H9 (cell line): Measurements from ENCODE around the gene ARHGAP9. TPM values are rescaled to one million over a fixed set of nuclear protein-coding genes. Genes with fewer than 3 reads are reported as not detected.

Source experiments
- DNase-seq: peaks from one replicate; pipeline ENCODE4 v3.0.0-alpha.2; 2017
- H2AFZ ChIP-seq: one replicate; pipeline ENCODE4 v1.6.1; 2013; ENCODE audit warnings: mild to moderate bottlenecking, low read length, control low read depth, moderate library complexity
- H2AK5ac ChIP-seq: 2 replicates; pipeline ENCODE4 v1.6.1; 2013; ENCODE audit warnings: low read length, control low read depth, mixed read lengths; ENCODE audit not compliant: insufficient read length
- H2BK120ac ChIP-seq: one replicate; pipeline ENCODE4 v1.6.1; 2013; ENCODE audit warnings: low read depth, mild to moderate bottlenecking, low read length, control low read depth, inconsistent platforms; ENCODE audit not compliant: poor library complexity, severe bottlenecking
- H2BK12ac ChIP-seq: 2 replicates; pipeline ENCODE4 v1.6.1; 2013; ENCODE audit warnings: low read length, control low read depth, mixed read lengths, low read depth; ENCODE audit not compliant: insufficient read length
- H2BK15ac ChIP-seq: 2 replicates; pipeline ENCODE4 v1.6.1; 2013; ENCODE audit warnings: low read depth, low read length, control low read depth
- H2BK20ac ChIP-seq: one replicate; pipeline ENCODE4 v1.6.1; 2013; ENCODE audit warnings: low read depth, mild to moderate bottlenecking, low read length, control low read depth, inconsistent platforms; ENCODE audit not compliant: poor library complexity, severe bottlenecking
- H2BK5ac ChIP-seq: 2 replicates; pipeline ENCODE4 v1.6.1; 2013; ENCODE audit warnings: low read length, control low read depth, mixed read lengths; ENCODE audit not compliant: insufficient read length
- H3K14ac ChIP-seq: 2 replicates; pipeline ENCODE4 v1.6.1; 2013; ENCODE audit warnings: low read length, control low read depth; ENCODE audit not compliant: insufficient read depth
- H3K18ac ChIP-seq: 2 replicates; pipeline ENCODE4 v1.6.1; 2013; ENCODE audit warnings: low read depth, mild to moderate bottlenecking, mixed read lengths, low read length, control low read depth; ENCODE audit not compliant: insufficient read length
- H3K23ac ChIP-seq: 2 replicates; pipeline ENCODE4 v1.6.1; 2013; ENCODE audit warnings: low read length, control low read depth, mixed read lengths, low read depth; ENCODE audit not compliant: insufficient read length
- H3K23me2 ChIP-seq: 2 replicates; pipeline ENCODE4 v1.6.1; 2013; ENCODE audit warnings: low read depth, mild to moderate bottlenecking, mixed read lengths, low read length, control low read depth; ENCODE audit not compliant: insufficient read length, poor library complexity, severe bottlenecking
- H3K27ac ChIP-seq: 2 replicates; pipeline ENCODE4 v1.5.1; 2013; ENCODE audit warnings: low read length, control low read depth, mixed read lengths, low read depth; ENCODE audit not compliant: insufficient read length
- H3K27me3 ChIP-seq: 2 replicates; pipeline ENCODE4 v1.6.1; 2013; ENCODE audit warnings: low read length, control low read depth, inconsistent platforms; ENCODE audit not compliant: insufficient read depth
- H3K4ac ChIP-seq: 2 replicates; pipeline ENCODE4 v1.6.1; 2013; ENCODE audit warnings: low read depth, mild to moderate bottlenecking, control low read depth, inconsistent platforms, low read length, moderate library complexity
- H3K4me1 ChIP-seq: 2 replicates; pipeline ENCODE4 v1.6.1; 2013; ENCODE audit warnings: low read length, control low read depth, inconsistent platforms; ENCODE audit not compliant: insufficient read depth
- H3K4me2 ChIP-seq: 2 replicates; pipeline ENCODE4 v1.6.1; 2013; ENCODE audit warnings: low read length, control low read depth, mixed read lengths; ENCODE audit not compliant: insufficient read length, insufficient read depth
- H3K56ac ChIP-seq: 2 replicates; pipeline ENCODE4 v1.6.1; 2013; ENCODE audit warnings: low read depth, mild to moderate bottlenecking, mixed read lengths, low read length, control low read depth; ENCODE audit not compliant: insufficient read length
- H3K79me1 ChIP-seq: 2 replicates; pipeline ENCODE4 v1.6.1; 2013; ENCODE audit warnings: low read depth, mild to moderate bottlenecking, moderate library complexity, low read length, control low read depth, inconsistent platforms; ENCODE audit not compliant: insufficient read depth, poor library complexity, severe bottlenecking
- H3K79me2 ChIP-seq: 2 replicates; pipeline ENCODE4 v1.6.1; 2013; ENCODE audit warnings: low read length, control low read depth, inconsistent platforms; ENCODE audit not compliant: insufficient read depth
- H3K9ac ChIP-seq: 2 replicates; pipeline ENCODE4 v1.6.1; 2013; ENCODE audit warnings: low read length, control low read depth, mixed read lengths; ENCODE audit not compliant: insufficient read length; ENCODE audit errors: extremely low read depth
- H3K9me3 ChIP-seq: one replicate; pipeline ENCODE4 v1.6.1; 2013; ENCODE audit warnings: low read depth, low read length, inconsistent platforms; ENCODE audit not compliant: control insufficient read depth
- H3T11ph ChIP-seq: one replicate; pipeline ENCODE4 v1.6.1; 2013; ENCODE audit warnings: mild to moderate bottlenecking, low read length, control low read depth, inconsistent platforms
- H4K20me1 ChIP-seq: one replicate; pipeline ENCODE4 v1.6.1; 2013; ENCODE audit not compliant: control insufficient read depth, insufficient read length, insufficient read depth
- H4K5ac ChIP-seq: 2 replicates; pipeline ENCODE4 v1.6.1; 2013; ENCODE audit warnings: low read depth, mild to moderate bottlenecking, mixed read lengths, low read length, control low read depth; ENCODE audit not compliant: insufficient read length
- H4K8ac ChIP-seq: replicated peaks from 2 replicates; pipeline ENCODE4 v1.6.1; 2013; ENCODE audit warnings: low read length, control low read depth, mixed read lengths, low read depth; ENCODE audit not compliant: insufficient read length
- H4K91ac ChIP-seq: 2 replicates; pipeline ENCODE4 v1.6.1; 2013; ENCODE audit warnings: low read depth, mild to moderate bottlenecking, moderate library complexity, mixed read lengths, low read length, control low read depth; ENCODE audit not compliant: insufficient read length
- H3K27ac Mint-ChIP-seq, 3 experiments: 2 replicates in 2 of 3; 3 replicates in 1 of 3; pipeline ENCODE4 v1.8.0; 2020 to 2021; ENCODE audit warnings: mixed read lengths in 3 of 3, mild to moderate bottlenecking in 1 of 3, moderate library complexity in 1 of 3
- H3K27me3 Mint-ChIP-seq: 2 replicates; pipeline ENCODE4 v1.8.0; 2021; ENCODE audit warnings: low read depth, mild to moderate bottlenecking, moderate library complexity, mixed read lengths
- H3K36me3 Mint-ChIP-seq, 3 experiments: 2 replicates in 2 of 3; 3 replicates in 1 of 3; pipeline ENCODE4 v1.8.0; 2020 to 2021; ENCODE audit warnings: low read depth in 3 of 3, mixed read lengths in 3 of 3; ENCODE audit not compliant: insufficient read depth in 1 of 3
- H3K4me1 Mint-ChIP-seq, 2 experiments: 2 replicates each; pipeline ENCODE4 v1.8.0; 2020; ENCODE audit warnings: mixed read lengths in 2 of 2
- H3K4me3 Mint-ChIP-seq, 2 experiments: 2 replicates in 1 of 2; 3 replicates in 1 of 2; pipeline ENCODE4 v1.8.0; 2020 to 2021; ENCODE audit warnings: mild to moderate bottlenecking in 2 of 2, mixed read lengths in 2 of 2, moderate library complexity in 1 of 2
- H3K9me3 Mint-ChIP-seq, 2 experiments: 2 replicates in 1 of 2; 3 replicates in 1 of 2; pipeline ENCODE4 v1.8.0; 2020; ENCODE audit warnings: mild to moderate bottlenecking in 2 of 2, mixed read lengths in 2 of 2, moderate library complexity in 1 of 2
- WGBS: extraction: QIAGEN DNeasy Blood & Tissue Kit; methylation state at CpG from one replicate; pipeline ENCODE4 v1.1.7; 2013; ENCODE audit warnings: missing lambda C conversion rate, low lambda C conversion rate, mixed read lengths; ENCODE audit not compliant: insufficient read length; ENCODE audit errors: extremely low coverage; 5-methylcytosine and 5-hydroxymethylcytosine counted together
- total RNA-seq: library from RNA; stranded (reverse); gene quantifications from 2 replicates; pipeline ENCODE4 v1.2.1, GENCODE V29; 2021
- TF ChIP-seq, protein P1 (sequence below): fragments of 200-600 bp; sonication (generic); conservative IDR thresholded peaks from 3 replicates; pipeline ENCODE4 v1.8.0; 2021; ENCODE audit warnings: antibody characterized with exemption, mild to moderate bottlenecking

Gene ARHGAP9
- total RNA-seq, 1 experiment from 2014 or later, result 3.7 TPM

DNA sequence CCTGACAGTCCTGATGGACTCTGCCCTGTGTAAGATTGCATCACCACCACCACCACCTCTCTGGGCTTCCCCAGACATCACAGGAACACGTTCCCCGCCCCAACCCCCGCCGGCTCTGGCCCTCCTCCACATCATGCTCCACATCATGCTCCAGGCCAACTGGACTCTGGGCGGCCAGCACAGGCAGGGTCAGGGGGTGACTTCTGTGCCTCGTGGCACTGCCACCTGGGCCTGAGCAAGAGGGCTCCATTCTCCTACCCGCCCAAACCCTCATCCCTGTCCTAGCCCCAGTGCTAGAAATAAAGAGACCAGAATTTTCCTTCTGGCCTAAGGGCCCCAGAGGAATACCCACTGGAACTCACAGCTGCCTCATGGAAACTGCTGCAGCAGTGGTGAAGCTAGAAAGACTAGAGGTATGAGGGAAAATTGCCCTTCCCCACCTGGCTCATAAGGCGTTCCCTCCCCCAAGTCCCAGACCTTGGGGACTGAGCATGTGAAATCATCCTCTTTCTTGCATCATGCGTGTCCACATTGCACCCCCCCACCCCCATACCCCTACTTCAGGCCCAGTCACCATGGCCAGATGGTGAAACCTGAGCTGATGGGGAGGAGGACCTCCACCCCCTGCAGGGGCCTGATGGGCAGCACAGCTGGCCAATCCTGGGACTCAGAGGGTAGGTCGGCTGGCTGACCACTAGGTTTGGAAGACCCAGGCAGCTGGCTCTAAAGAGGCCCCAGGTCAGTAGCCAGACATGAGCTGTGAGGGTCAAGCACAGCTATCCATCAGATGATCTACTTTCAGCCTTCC, 24.9 kb downstream of the ARHGAP9 start, which contains the start of gene INHBE:
Gene INHBE, plus strand, starts transcription at position 742 of the 808 bp plus-strand sequence. CDS start 230 bp downstream, outside the sequence.
- no peaks in the 10 kb centered on the region for H4K20me1 ChIP-seq
- Mint-ChIP-seq H3K9me3 (no peaks in the 10 kb centered on the region), H3K27ac (peak within 1 kb of the TSS; percentile 97 to 99 (median 97)), H3K4me3 (peak within 1 kb of the TSS; percentile 69 to 84), H3K27me3 (peaks cover 1% of the 10 kb centered on the region), H3K36me3 (no peaks in the 10 kb centered on the region; a peak in 1 of 7 replicates), H3K4me1 (peaks cover 45 to 56% of the 10 kb centered on the region in 2 experiments)
- peak within 1 kb of the TSS; percentile 89 for H3K18ac ChIP-seq
- H2BK15ac ChIP-seq, result no peak within 1 kb of the TSS
- peak within 1 kb of the TSS; percentile 84 for H3K14ac ChIP-seq
- no peaks in the 10 kb centered on the region for H3K79me1 ChIP-seq
- peak within 1 kb of the TSS; percentile 84 for H3K4me2 ChIP-seq
- no peak within 1 kb of the TSS for H2AK5ac ChIP-seq
- no peak within 1 kb of the TSS for H2AFZ ChIP-seq
- H2BK5ac ChIP-seq, result peak within 1 kb of the TSS; percentile 31
- WGBS, result no CpG with 5 or more reads among the region's 10 CpGs
- H2BK12ac ChIP-seq, result peak within 1 kb of the TSS; percentile 7
- peak; percentile 97 for DNase-seq
- no peaks in the 10 kb centered on the region for H3K79me2 ChIP-seq
- no peaks in the 10 kb centered on the region; the same call in 1 of the 2 replicates for H3K4me1 ChIP-seq
- H2BK120ac ChIP-seq, result peak within 1 kb of the TSS; percentile 96
- no peak within 1 kb of the TSS for H3K27ac ChIP-seq
- H3K23ac ChIP-seq, result no peak within 1 kb of the TSS
- TF ChIP-seq, protein P1, sequence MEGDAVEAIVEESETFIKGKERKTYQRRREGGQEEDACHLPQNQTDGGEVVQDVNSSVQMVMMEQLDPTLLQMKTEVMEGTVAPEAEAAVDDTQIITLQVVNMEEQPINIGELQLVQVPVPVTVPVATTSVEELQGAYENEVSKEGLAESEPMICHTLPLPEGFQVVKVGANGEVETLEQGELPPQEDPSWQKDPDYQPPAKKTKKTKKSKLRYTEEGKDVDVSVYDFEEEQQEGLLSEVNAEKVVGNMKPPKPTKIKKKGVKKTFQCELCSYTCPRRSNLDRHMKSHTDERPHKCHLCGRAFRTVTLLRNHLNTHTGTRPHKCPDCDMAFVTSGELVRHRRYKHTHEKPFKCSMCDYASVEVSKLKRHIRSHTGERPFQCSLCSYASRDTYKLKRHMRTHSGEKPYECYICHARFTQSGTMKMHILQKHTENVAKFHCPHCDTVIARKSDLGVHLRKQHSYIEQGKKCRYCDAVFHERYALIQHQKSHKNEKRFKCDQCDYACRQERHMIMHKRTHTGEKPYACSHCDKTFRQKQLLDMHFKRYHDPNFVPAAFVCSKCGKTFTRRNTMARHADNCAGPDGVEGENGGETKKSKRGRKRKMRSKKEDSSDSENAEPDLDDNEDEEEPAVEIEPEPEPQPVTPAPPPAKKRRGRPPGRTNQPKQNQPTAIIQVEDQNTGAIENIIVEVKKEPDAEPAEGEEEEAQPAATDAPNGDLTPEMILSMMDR, result no peak
- H3T11ph ChIP-seq, result peak within 1 kb of the TSS; percentile 1
- peak within 1 kb of the TSS; percentile 32 for H3K9ac ChIP-seq
- H3K23me2 ChIP-seq, result peaks cover 24% of the 10 kb centered on the region
- H4K5ac ChIP-seq, result no peak within 1 kb of the TSS
- H3K56ac ChIP-seq, result no peak within 1 kb of the TSS
- H3K9me3 ChIP-seq, result no peaks in the 10 kb centered on the region
- H3K4ac ChIP-seq, result peak within 1 kb of the TSS; percentile 68; the same call in 1 of the 2 replicates
- no peak within 1 kb of the TSS for H2BK20ac ChIP-seq
- no peaks in the 10 kb centered on the region for H3K27me3 ChIP-seq
- no peak within 1 kb of the TSS for H4K8ac ChIP-seq
- no peak within 1 kb of the TSS for H4K91ac ChIP-seq
